Measurements from ENCODE around the gene BZW2. TPM values are rescaled to one million over a fixed set of nuclear protein-coding genes. Genes with fewer than 3 reads are reported as not detected.
A peak's percentile ranks its signal among the peaks of the same experiment; 100 is the strongest.

The BZW2 gene
- total RNA-seq, 2 donors from 2014 or later, result 19.5 to 40.9 TPM

DNA sequence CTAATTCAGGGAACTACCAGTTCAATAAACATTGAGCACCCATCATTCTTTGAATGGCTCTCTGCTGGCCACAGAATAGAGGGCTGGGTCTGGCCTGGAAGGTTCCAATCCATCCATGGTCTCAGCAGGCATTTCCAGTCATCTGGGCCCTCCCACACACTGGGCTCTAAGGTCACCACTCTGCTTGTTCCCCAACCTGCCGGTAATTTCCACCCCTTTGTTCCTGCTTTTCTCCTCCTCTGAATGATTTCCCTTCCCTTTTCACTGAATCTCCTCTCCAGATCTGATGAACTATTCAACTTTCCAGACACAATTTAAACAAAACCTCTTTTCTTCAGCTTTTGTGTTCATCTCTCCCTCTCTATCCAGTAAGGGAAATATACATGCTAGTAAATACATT, 2.6 kb downstream of the BZW2 start:
- no peak for DNase-seq (ENCODE audit: low spot score)
- Histone ChIP-seq H3K4me3 (no peak overlapping the region), H3K27ac (peak overlapping the region in 1 of 2 donors; percentile 32), H3K4me1 (ENCODE audit: control insufficient read depth in 1 of 2, low read depth in 2 of 2) (peaks cover 20 to 31% of the 10 kb centered on the region in 2 donors), H3K36me3 (no peaks in the 10 kb centered on the region), H3K9me3 (no peaks in the 10 kb centered on the region), H3K27me3 (replicated peaks; ENCODE audit: insufficient read depth) (no peaks in the 10 kb centered on the region)
- TF ChIP-seq CTCF (IDR thresholded peaks at IDR 0.05), result no peak
- no peak for ATAC-seq (ENCODE audit: insufficient number of reproducible peaks, low FRiP score, low read depth)

DNA sequence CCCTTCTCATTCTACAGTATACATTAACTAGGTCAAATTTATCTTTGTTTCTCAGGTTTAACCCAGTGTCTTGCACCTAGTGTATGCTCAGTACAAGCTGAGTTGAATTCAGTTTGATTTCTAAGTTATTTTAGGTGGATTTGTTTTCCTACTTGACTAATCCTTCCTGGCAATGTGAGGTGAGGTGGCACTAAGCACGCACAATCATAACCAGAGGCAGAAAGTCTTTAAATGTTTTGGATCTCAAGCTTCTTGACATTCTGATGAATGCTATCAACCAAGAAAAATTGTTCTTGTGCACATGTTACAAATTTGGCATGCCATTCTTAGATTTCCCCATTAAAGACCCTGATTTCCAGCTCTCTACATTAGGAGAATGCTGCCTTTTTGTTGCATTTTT, 3.2 kb downstream of the BZW2 start:
- Histone ChIP-seq H3K4me3 (no peak overlapping the region), H3K36me3 (no peaks in the 10 kb centered on the region), H3K27ac (peak overlapping the region in 1 of 2 donors; percentile 32), H3K4me1 (ENCODE audit: control insufficient read depth in 1 of 2, low read depth in 2 of 2) (peaks cover 14 to 25% of the 10 kb centered on the region in 2 donors), H3K9me3 (no peaks in the 10 kb centered on the region), H3K27me3 (replicated peaks; ENCODE audit: insufficient read depth) (no peaks in the 10 kb centered on the region)
- ATAC-seq (ENCODE audit: insufficient number of reproducible peaks, low FRiP score, low read depth) (no peak), DNase-seq (ENCODE audit: low spot score) (no peak)
- TF ChIP-seq CTCF (IDR thresholded peaks at IDR 0.05), result no peak

DNA sequence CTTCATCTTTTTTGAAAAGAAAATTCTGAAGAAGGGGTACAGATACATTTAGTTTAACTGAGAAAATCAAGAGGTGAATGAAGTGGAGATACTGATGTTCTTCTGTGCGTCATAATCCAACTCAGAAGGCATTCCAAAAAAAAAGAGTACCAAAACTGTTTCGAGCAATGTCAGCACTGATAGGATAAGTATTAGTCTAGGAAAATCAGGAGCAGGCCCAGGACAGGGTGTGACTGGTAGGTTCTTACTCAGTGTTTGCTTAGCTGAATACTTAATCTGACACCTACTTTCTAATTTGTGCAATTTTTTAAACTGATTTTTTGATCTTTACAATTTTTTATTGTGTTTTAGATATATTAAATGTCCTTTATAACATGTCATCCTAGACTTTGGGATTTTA, 4.3 kb downstream of the BZW2 start:
- no peaks in the 10 kb centered on the region for H3K27me3 ChIP-seq (replicated peaks; ENCODE audit: insufficient read depth)
- DNase-seq (ENCODE audit: low spot score) (no peak), ATAC-seq (ENCODE audit: insufficient number of reproducible peaks, low FRiP score, low read depth) (no peak)
- no peaks in the 10 kb centered on the region for H3K9me3 ChIP-seq
- H3K4me1 ChIP-seq (ENCODE audit: control insufficient read depth in 1 of 2, low read depth in 2 of 2), result peaks cover 14 to 21% of the 10 kb centered on the region in 2 donors
- no peak overlapping the region for H3K4me3 ChIP-seq
- H3K36me3 ChIP-seq, result no peaks in the 10 kb centered on the region
- no peak for TF ChIP-seq CTCF (IDR thresholded peaks at IDR 0.05)
- no peak overlapping the region for H3K27ac ChIP-seq

GRCh38 chr7:16651396-16652239, 5.6 kb downstream of the BZW2 start:
- DNase-seq (ENCODE audit: low spot score) (no peak), ATAC-seq (ENCODE audit: insufficient number of reproducible peaks, low FRiP score, low read depth) (no peak)
- H3K27me3 ChIP-seq (replicated peaks; ENCODE audit: insufficient read depth), result no peaks in the 10 kb centered on the region
- no peak overlapping the region for H3K27ac ChIP-seq
- peaks cover 14 to 20% of the 10 kb centered on the region in 2 donors for H3K4me1 ChIP-seq (ENCODE audit: control insufficient read depth in 1 of 2, low read depth in 2 of 2)
- no peak for TF ChIP-seq CTCF (IDR thresholded peaks at IDR 0.05)
- H3K4me3 ChIP-seq, result no peak overlapping the region
- no peaks in the 10 kb centered on the region for H3K36me3 ChIP-seq
- no peaks in the 10 kb centered on the region for H3K9me3 ChIP-seq

DNA sequence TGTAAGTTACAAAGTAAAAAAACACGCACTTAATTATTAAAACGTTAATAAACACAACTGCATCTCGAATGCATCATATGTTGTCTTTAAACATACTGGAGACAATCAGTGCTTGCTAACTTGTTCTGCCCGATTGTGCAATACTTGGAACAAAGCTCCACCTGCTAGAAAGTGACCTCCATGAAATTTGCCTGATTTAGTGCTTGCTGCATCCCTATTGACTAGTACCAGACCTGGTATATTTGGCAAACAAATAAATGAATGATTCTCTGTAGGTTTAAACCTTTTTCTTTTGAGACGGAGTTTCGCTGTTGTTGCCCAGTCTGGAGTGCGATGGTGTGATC, 6.2 kb downstream of the BZW2 start:
- DNase-seq (ENCODE audit: low spot score) (no peak), ATAC-seq (ENCODE audit: insufficient number of reproducible peaks, low FRiP score, low read depth) (no peak)
- Histone ChIP-seq H3K27ac (no peak overlapping the region), H3K9me3 (no peaks in the 10 kb centered on the region), H3K27me3 (replicated peaks; ENCODE audit: insufficient read depth) (no peaks in the 10 kb centered on the region), H3K4me1 (ENCODE audit: control insufficient read depth in 1 of 2, low read depth in 2 of 2) (peaks cover 9 to 14% of the 10 kb centered on the region in 2 donors), H3K4me3 (no peak overlapping the region), H3K36me3 (no peaks in the 10 kb centered on the region)
- no peak for TF ChIP-seq CTCF (IDR thresholded peaks at IDR 0.05)
